HG03575 (cell line): Measurements from ENCODE around the gene LPAR3.

Experiments used
- ATAC-seq: cut with Tn5 transposase; IDR thresholded peaks from one replicate; pipeline ENCODE4 v1.9.1; 2021; ENCODE audit not compliant: unreplicated experiment, insufficient number of reproducible peaks, low FRiP score; ENCODE audit errors: extremely low read depth

Gene LPAR3

GRCh38 chr1:84795213-84795612 lies 97.8 kb downstream of the LPAR3 start:
- no peak for ATAC-seq

GRCh38 chr1:84792421-84792820 lies 100.6 kb downstream of the LPAR3 start:
- ATAC-seq: no peak

GRCh38 chr1:84789014-84789413 lies 104.0 kb downstream of the LPAR3 start:
- ATAC-seq: no peak

GRCh38 chr1:84785271-84786036 lies 107.6 kb downstream of the LPAR3 start:
- no peak for ATAC-seq

GRCh38 chr1:84782881-84783280 lies 110.1 kb downstream of the LPAR3 start:
- no peak for ATAC-seq

- ATAC-seq: no peak
Observed at GRCh38 chr1:84781946-84782771, 110.8 kb downstream of the LPAR3 start.

GRCh38 chr1:84780000-84780716 lies 112.8 kb downstream of the LPAR3 start:
- no peak for ATAC-seq

- ATAC-seq: no peak
Observed at GRCh38 chr1:84776639-84777038, 116.4 kb downstream of the LPAR3 start.

- no peak for ATAC-seq
Observed at GRCh38 chr1:84775535-84775920, 117.5 kb downstream of the LPAR3 start.

- no peak for ATAC-seq
Observed at GRCh38 chr1:84774669-84775534, 118.1 kb downstream of the LPAR3 start.

GRCh38 chr1:84773933-84774497 lies 119.0 kb downstream of the LPAR3 start:
- no peak for ATAC-seq

- ATAC-seq: no peak
Observed at GRCh38 chr1:84773195-84773594, 119.8 kb downstream of the LPAR3 start.

GRCh38 chr1:84772428-84772943 lies 120.5 kb downstream of the LPAR3 start:
- no peak for ATAC-seq

GRCh38 chr1:84771895-84772294 lies 121.1 kb downstream of the LPAR3 start:
- ATAC-seq: no peak

- ATAC-seq: no peak
Observed at GRCh38 chr1:84770481-84770880, 122.5 kb downstream of the LPAR3 start.

GRCh38 chr1:84769636-84770035 lies 123.4 kb downstream of the LPAR3 start:
- ATAC-seq: no peak

- ATAC-seq: no peak
Observed at GRCh38 chr1:84768634-84769033, 124.4 kb downstream of the LPAR3 start.

GRCh38 chr1:84763912-84764680 lies 128.9 kb downstream of the LPAR3 start:
- no peak for ATAC-seq
